ENCODE measurements around the gene KHNYN.

Gene KHNYN

GRCh38 chr14:24422694-24423601 lies 6.8 kb upstream of the KHNYN start:
- Histone ChIP-seq H3K27ac (ENCODE audit: low read depth, low read length) (peak overlapping the region; percentile 62), H3K4me1 (ENCODE audit: control insufficient read depth in 1 of 2, insufficient read depth in 2 of 2, low read length in 2 of 2) (peaks cover 42 to 43% of the 10 kb centered on the region in 2 donors), H3K36me3 (ENCODE audit: control insufficient read depth in 1 of 2, insufficient read depth in 2 of 2, low read length in 2 of 2) (no peaks in the 10 kb centered on the region), H3K9ac (ENCODE audit: low read depth in 1 of 2, low read length in 2 of 2) (peak overlapping the region; percentile 49 to 53), H3K27me3 (ENCODE audit: control insufficient read depth in 1 of 2, insufficient read depth in 2 of 2, low read length in 2 of 2) (no peaks in the 10 kb centered on the region), H3K4me3 (ENCODE audit: low read depth in 1 of 2, low read length in 2 of 2) (peak overlapping the region; percentile 59 to 71), H3K9me3 (ENCODE audit: control insufficient read depth in 1 of 2, low read length in 2 of 2) (no peaks in the 10 kb centered on the region)

- Histone ChIP-seq H3K27ac (ENCODE audit: low read depth, low read length) (no peak overlapping the region), H3K27me3 (ENCODE audit: control insufficient read depth in 1 of 2, insufficient read depth in 2 of 2, low read length in 2 of 2) (no peaks in the 10 kb centered on the region), H3K4me1 (ENCODE audit: control insufficient read depth in 1 of 2, insufficient read depth in 2 of 2, low read length in 2 of 2) (peaks cover 50 to 51% of the 10 kb centered on the region in 2 donors), H3K4me3 (ENCODE audit: low read depth in 1 of 2, low read length in 2 of 2) (peak overlapping the region in 1 of 2 donors; percentile 60), H3K9ac (ENCODE audit: low read depth in 1 of 2, low read length in 2 of 2) (no peak overlapping the region), H3K36me3 (ENCODE audit: control insufficient read depth in 1 of 2, insufficient read depth in 2 of 2, low read length in 2 of 2) (peaks cover 0 to under 1% of the 10 kb centered on the region in 2 donors), H3K9me3 (ENCODE audit: control insufficient read depth in 1 of 2, low read length in 2 of 2) (no peaks in the 10 kb centered on the region)
These were observed 4.0 kb upstream of the KHNYN start for GRCh38 chr14:24425704-24426103.

- peak overlapping the region; percentile 51 to 60 for H3K4me3 ChIP-seq (ENCODE audit: low read depth in 1 of 2, low read length in 2 of 2)
- H3K36me3 ChIP-seq (ENCODE audit: control insufficient read depth in 1 of 2, insufficient read depth in 2 of 2, low read length in 2 of 2), result peaks cover 0 to 3% of the 10 kb centered on the region in 2 donors
- peak overlapping the region in 1 of 2 donors; percentile 8 for H3K9ac ChIP-seq (ENCODE audit: low read depth in 1 of 2, low read length in 2 of 2)
- H3K9me3 ChIP-seq (ENCODE audit: control insufficient read depth in 1 of 2, low read length in 2 of 2), result no peaks in the 10 kb centered on the region
- H3K27ac ChIP-seq (ENCODE audit: low read depth, low read length), result peak overlapping the region; percentile 35
- peaks cover 56 to 57% of the 10 kb centered on the region in 2 donors for H3K4me1 ChIP-seq (ENCODE audit: control insufficient read depth in 1 of 2, insufficient read depth in 2 of 2, low read length in 2 of 2)
- no peaks in the 10 kb centered on the region for H3K27me3 ChIP-seq (ENCODE audit: control insufficient read depth in 1 of 2, insufficient read depth in 2 of 2, low read length in 2 of 2)
These were observed 3.4 kb upstream of the KHNYN start for GRCh38 chr14:24426150-24426911.

GRCh38 chr14:24426912-24427536 lies 2.7 kb upstream of the KHNYN start:
- peak overlapping the region; percentile 55 to 59 for H3K4me3 ChIP-seq (ENCODE audit: low read depth in 1 of 2, low read length in 2 of 2)
- H3K9me3 ChIP-seq (ENCODE audit: control insufficient read depth in 1 of 2, low read length in 2 of 2), result no peaks in the 10 kb centered on the region
- peak overlapping the region in 1 of 2 donors; percentile 71 for H3K9ac ChIP-seq (ENCODE audit: low read depth in 1 of 2, low read length in 2 of 2)
- peaks cover 63 to 64% of the 10 kb centered on the region in 2 donors for H3K4me1 ChIP-seq (ENCODE audit: control insufficient read depth in 1 of 2, insufficient read depth in 2 of 2, low read length in 2 of 2)
- H3K27me3 ChIP-seq (ENCODE audit: control insufficient read depth in 1 of 2, insufficient read depth in 2 of 2, low read length in 2 of 2), result no peaks in the 10 kb centered on the region
- peak overlapping the region; percentile 74 for H3K27ac ChIP-seq (ENCODE audit: low read depth, low read length)
- H3K36me3 ChIP-seq (ENCODE audit: control insufficient read depth in 1 of 2, insufficient read depth in 2 of 2, low read length in 2 of 2), result peaks cover 2 to 4% of the 10 kb centered on the region in 2 donors

GRCh38 chr14:24427537-24428508 lies 1.9 kb upstream of the KHNYN start:
- H3K9ac ChIP-seq (ENCODE audit: low read depth in 1 of 2, low read length in 2 of 2), result peak overlapping the region; percentile 30 to 71
- H3K4me3 ChIP-seq (ENCODE audit: low read depth in 1 of 2, low read length in 2 of 2), result peak overlapping the region; percentile 42 to 59
- peak overlapping the region; percentile 74 for H3K27ac ChIP-seq (ENCODE audit: low read depth, low read length)
- H3K36me3 ChIP-seq (ENCODE audit: control insufficient read depth in 1 of 2, insufficient read depth in 2 of 2, low read length in 2 of 2), result peaks cover 10 to 11% of the 10 kb centered on the region in 2 donors
- no peaks in the 10 kb centered on the region for H3K27me3 ChIP-seq (ENCODE audit: control insufficient read depth in 1 of 2, insufficient read depth in 2 of 2, low read length in 2 of 2)
- H3K9me3 ChIP-seq (ENCODE audit: control insufficient read depth in 1 of 2, low read length in 2 of 2), result no peaks in the 10 kb centered on the region
- peaks cover 63 to 66% of the 10 kb centered on the region in 2 donors for H3K4me1 ChIP-seq (ENCODE audit: control insufficient read depth in 1 of 2, insufficient read depth in 2 of 2, low read length in 2 of 2)

- Histone ChIP-seq H3K27ac (ENCODE audit: low read depth, low read length) (peak overlapping the region; percentile 96), H3K27me3 (ENCODE audit: control insufficient read depth in 1 of 2, insufficient read depth in 2 of 2, low read length in 2 of 2) (no peaks in the 10 kb centered on the region), H3K4me3 (ENCODE audit: low read depth in 1 of 2, low read length in 2 of 2) (peak overlapping the region; percentile 96 to 97), H3K9ac (ENCODE audit: low read depth in 1 of 2, low read length in 2 of 2) (peak overlapping the region; percentile 78 to 98), H3K9me3 (ENCODE audit: control insufficient read depth in 1 of 2, low read length in 2 of 2) (no peaks in the 10 kb centered on the region), H3K36me3 (ENCODE audit: control insufficient read depth in 1 of 2, insufficient read depth in 2 of 2, low read length in 2 of 2) (peaks cover 19 to 20% of the 10 kb centered on the region in 2 donors), H3K4me1 (ENCODE audit: control insufficient read depth in 1 of 2, insufficient read depth in 2 of 2, low read length in 2 of 2) (peaks cover 60 to 66% of the 10 kb centered on the region in 2 donors)
These were observed 943 bp upstream of the KHNYN start for GRCh38 chr14:24428628-24429394.

GRCh38 chr14:24430143-24430681 lies 458 bp downstream of the KHNYN start:
- H3K27ac ChIP-seq (ENCODE audit: low read depth, low read length), result peak overlapping the region; percentile 96
- peaks cover 55 to 63% of the 10 kb centered on the region in 2 donors for H3K4me1 ChIP-seq (ENCODE audit: control insufficient read depth in 1 of 2, insufficient read depth in 2 of 2, low read length in 2 of 2)
- H3K36me3 ChIP-seq (ENCODE audit: control insufficient read depth in 1 of 2, insufficient read depth in 2 of 2, low read length in 2 of 2), result peaks cover 20 to 25% of the 10 kb centered on the region in 2 donors
- H3K4me3 ChIP-seq (ENCODE audit: low read depth in 1 of 2, low read length in 2 of 2), result peak overlapping the region; percentile 96 to 97
- peak overlapping the region; percentile 98 to 100 for H3K9ac ChIP-seq (ENCODE audit: low read depth in 1 of 2, low read length in 2 of 2)
- H3K9me3 ChIP-seq (ENCODE audit: control insufficient read depth in 1 of 2, low read length in 2 of 2), result no peaks in the 10 kb centered on the region
- H3K27me3 ChIP-seq (ENCODE audit: control insufficient read depth in 1 of 2, insufficient read depth in 2 of 2, low read length in 2 of 2), result no peaks in the 10 kb centered on the region

- peak overlapping the region; percentile 96 to 97 for H3K4me3 ChIP-seq (ENCODE audit: low read depth in 1 of 2, low read length in 2 of 2)
- no peaks in the 10 kb centered on the region for H3K9me3 ChIP-seq (ENCODE audit: control insufficient read depth in 1 of 2, low read length in 2 of 2)
- H3K27me3 ChIP-seq (ENCODE audit: control insufficient read depth in 1 of 2, insufficient read depth in 2 of 2, low read length in 2 of 2), result no peaks in the 10 kb centered on the region
- H3K4me1 ChIP-seq (ENCODE audit: control insufficient read depth in 1 of 2, insufficient read depth in 2 of 2, low read length in 2 of 2), result peaks cover 52 to 56% of the 10 kb centered on the region in 2 donors
- peaks cover 22 to 25% of the 10 kb centered on the region in 2 donors for H3K36me3 ChIP-seq (ENCODE audit: control insufficient read depth in 1 of 2, insufficient read depth in 2 of 2, low read length in 2 of 2)
- H3K27ac ChIP-seq (ENCODE audit: low read depth, low read length), result peak overlapping the region; percentile 96
- H3K9ac ChIP-seq (ENCODE audit: low read depth in 1 of 2, low read length in 2 of 2), result peak overlapping the region; percentile 98 to 100
These were observed 1.2 kb downstream of the KHNYN start for GRCh38 chr14:24430682-24431568.

Data from duodenal mucosa (tissue), 2 donors.